HG03097 (cell line): ENCODE data around the gene FLNB.
"Not testable (repeated sequence)": the region's sequence is repeated elsewhere in the genome, so short reads cannot be mapped to it uniquely, and the experiment has no call there.

Source experiments
- ATAC-seq: cut with Tn5 transposase; IDR thresholded peaks from one replicate; pipeline ENCODE4 v1.9.1; 2021; ENCODE audit not compliant: unreplicated experiment, low FRiP score

FLNB gene

GRCh38 chr3:58197588-58197987 lies 189.4 kb downstream of the FLNB start:
- ATAC-seq = no peak

GRCh38 chr3:58198362-58198761 lies 190.1 kb downstream of the FLNB start:
- ATAC-seq = no peak

GRCh38 chr3:58198804-58199203 lies 190.6 kb downstream of the FLNB start:
- ATAC-seq = no peak

GRCh38 chr3:58200121-58200709 lies 192.0 kb downstream of the FLNB start:
- no peak for ATAC-seq

- ATAC-seq = no peak
These were observed 192.7 kb downstream of the FLNB start for GRCh38 chr3:58200846-58201355.

GRCh38 chr3:58201451-58201850 lies 193.2 kb downstream of the FLNB start:
- ATAC-seq = not testable (repeated sequence)

- peak; percentile 55 for ATAC-seq
These were observed 194.7 kb downstream of the FLNB start for GRCh38 chr3:58202917-58203360.

GRCh38 chr3:58203541-58203940 lies 195.3 kb downstream of the FLNB start:
- ATAC-seq = no peak

GRCh38 chr3:58204720-58205119 lies 196.5 kb downstream of the FLNB start:
- ATAC-seq = no peak

- no peak for ATAC-seq
These were observed 197.8 kb downstream of the FLNB start for GRCh38 chr3:58205981-58206380.

GRCh38 chr3:58206406-58207011 lies 198.3 kb downstream of the FLNB start:
- no peak for ATAC-seq

GRCh38 chr3:58207954-58208353 lies 199.7 kb downstream of the FLNB start:
- ATAC-seq = no peak

- no peak for ATAC-seq
These were observed 201.7 kb downstream of the FLNB start for GRCh38 chr3:58209933-58210332.

- no peak for ATAC-seq
These were observed 202.7 kb downstream of the FLNB start, which contains the start of gene DNASE1L3 for GRCh38 chr3:58210761-58211460. Gene DNASE1L3, minus strand, starts transcription at chr3:58210972. Its CDS starts 66 bp downstream, at chr3:58210906.

GRCh38 chr3:58214484-58215316 lies 206.5 kb downstream of the FLNB start:
- peak; percentile 67 for ATAC-seq

- no peak for ATAC-seq
These were observed 207.2 kb downstream of the FLNB start for GRCh38 chr3:58215317-58216025.

GRCh38 chr3:58216496-58217195 lies 208.4 kb downstream of the FLNB start:
- ATAC-seq = no peak

- peak; percentile 49 for ATAC-seq
These were observed 209.1 kb downstream of the FLNB start for GRCh38 chr3:58217209-58217811.

GRCh38 chr3:58218904-58219303 lies 210.7 kb downstream of the FLNB start:
- ATAC-seq = no peak
